Natural killer cell (primary cell): ENCODE results near the gene SESN1. TPM values are rescaled to one million over a fixed set of nuclear protein-coding genes. Genes with fewer than 3 reads are reported as not detected.

Experiments
- ATAC-seq, 3 donors: fragments of 150-1000 bp in 2 of 3; fragments of 200-7000 bp in 1 of 3; cut with Tn5 transposase; 1 replicate in 1 of 3; 2 replicates in 2 of 3; pipeline ENCODE4 v1.10.0; 2021; ENCODE audit warnings: mild to moderate bottlenecking in 2 of 3, moderate library complexity in 2 of 3
- DNase-seq, 2 donors: peaks; one replicate each; pipeline versions ENCODE4 v3.0.0 to v3.0.0-alpha.2; 2013 to 2021; ENCODE audit warnings: mixed read lengths in 1 of 2
- H3K27ac ChIP-seq: one replicate; pipeline ENCODE4 v1.5.1; 2013; ENCODE audit warnings: mild to moderate bottlenecking, low read length
- H3K27me3 ChIP-seq: one replicate; pipeline ENCODE4 v1.6.1; 2013; ENCODE audit warnings: low read length; ENCODE audit not compliant: control insufficient read depth, insufficient read depth
- H3K36me3 ChIP-seq: one replicate; pipeline ENCODE4 v1.6.1; 2013; ENCODE audit warnings: low read length; ENCODE audit not compliant: control insufficient read depth, insufficient read depth
- H3K4me1 ChIP-seq: one replicate; pipeline ENCODE4 v1.6.1; 2013; ENCODE audit warnings: low read length; ENCODE audit not compliant: control insufficient read depth, insufficient read depth
- H3K4me3 ChIP-seq: one replicate; pipeline ENCODE4 v1.5.1; 2013; ENCODE audit warnings: low read length
- H3K9me3 ChIP-seq: one replicate; pipeline ENCODE4 v1.6.1; 2013; ENCODE audit warnings: low read length; ENCODE audit not compliant: control insufficient read depth, insufficient read depth
- H3K27ac Mint-ChIP-seq, 2 donors: one replicate each; pipeline ENCODE4 v1.8.0; 2022; ENCODE audit warnings: mild to moderate bottlenecking in 2 of 2, mixed read lengths in 2 of 2, moderate library complexity in 1 of 2
- H3K27me3 Mint-ChIP-seq, 2 donors: one replicate each; pipeline ENCODE4 v1.8.0; 2022; ENCODE audit warnings: low read depth in 2 of 2, mixed read lengths in 2 of 2
- H3K36me3 Mint-ChIP-seq: one replicate; pipeline ENCODE4 v1.8.0; 2022; ENCODE audit warnings: mixed read lengths
- H3K4me1 Mint-ChIP-seq, 2 donors: one replicate each; pipeline ENCODE4 v1.8.0; 2022; ENCODE audit warnings: mixed read lengths in 2 of 2
- H3K4me3 Mint-ChIP-seq: one replicate; pipeline ENCODE4 v1.8.0; 2022; ENCODE audit warnings: mild to moderate bottlenecking, moderate library complexity, mixed read lengths
- H3K9me3 Mint-ChIP-seq, 2 donors: one replicate each; pipeline ENCODE4 v1.8.0; 2022; ENCODE audit warnings: mixed read lengths in 2 of 2
- CTCF ChIP-seq: fragments of 200-600 bp; IDR thresholded peaks from one replicate; pipeline ENCODE4 v1.8.0; 2022; ENCODE audit warnings: antibody characterized with exemption
- WGBS: methylation state at CpG from one replicate; pipeline ENCODE4 v1.1.7; 2013; ENCODE audit warnings: missing lambda C conversion rate; ENCODE audit not compliant: insufficient coverage; 5-methylcytosine and 5-hydroxymethylcytosine counted together
- intact Hi-C: fragments of 100-400 bp; cut with micrococcal nuclease; formaldehyde crosslinking; loops from one replicate; pipeline ENCODE4 v1.14.2; 2022
- total RNA-seq, 4 donors: library from RNA; stranded (reverse); fragments of 120-200 nt in 1 of 4; gene quantifications; one replicate each; pipeline versions ENCODE4 v1.2.3 to v1.2.4, GENCODE V29; 2013 to 2022

Gene SESN1
- total RNA-seq, 3 donors from 2014 or later (not counting 1 experiment from before 2014, with no cell fraction given) = 52.9 to 106 (median 68.9) TPM

- H3K9me3 ChIP-seq = no peaks in the 10 kb centered on the region
- Mint-ChIP-seq H3K27me3 (no peaks in the 10 kb centered on the region), H3K27ac (peak overlapping the region; percentile 94 to 95)
Observed at GRCh38 chr6:109058620-109059019, 36.0 kb downstream of the SESN1 start.

GRCh38 chr6:109056661-109057060 lies 38.0 kb downstream of the SESN1 start:
- peak overlapping the region; percentile 45 to 69 for H3K27ac Mint-ChIP-seq

More at GRCh38 chr6:109058620-109059019, 36.0 kb downstream of the SESN1 start:
- ATAC-seq (no peak), DNase-seq (no peak)
- no CpG with 5 or more reads among the region's 2 CpGs for WGBS
- Histone ChIP-seq H3K27me3 (no peaks in the 10 kb centered on the region), H3K36me3 (no peaks in the 10 kb centered on the region), H3K27ac (peak overlapping the region; percentile 85), H3K4me1 (peaks cover 13% of the 10 kb centered on the region), H3K4me3 (no peak overlapping the region)
- Mint-ChIP-seq H3K4me1 (peaks cover 37 to 44% of the 10 kb centered on the region in 2 donors), H3K36me3 (no peaks in the 10 kb centered on the region), H3K9me3 (no peaks in the 10 kb centered on the region), H3K4me3 (peak overlapping the region; percentile 22)
- no peak for TF ChIP-seq CTCF
- intact Hi-C loops = loop anchor here (1.0 to 2.0 kb wide), 2 partner anchors 36 to 162 kb away; partner anchors contain the start of genes CEP57L1 and SESN1

GRCh38 chr6:109055771-109056235 lies 38.8 kb downstream of the SESN1 start:
- WGBS = no CpG with 5 or more reads among the region's 1 CpG
- Mint-ChIP-seq H3K9me3 (no peaks in the 10 kb centered on the region), H3K4me3 (no peak overlapping the region), H3K27me3 (no peaks in the 10 kb centered on the region), H3K36me3 (no peaks in the 10 kb centered on the region), H3K4me1 (peaks cover 39 to 40% of the 10 kb centered on the region in 2 donors), H3K27ac (no peak overlapping the region)
- Histone ChIP-seq H3K9me3 (no peaks in the 10 kb centered on the region), H3K36me3 (no peaks in the 10 kb centered on the region), H3K27ac (no peak overlapping the region), H3K27me3 (no peaks in the 10 kb centered on the region), H3K4me3 (no peak overlapping the region), H3K4me1 (peaks cover 5% of the 10 kb centered on the region)
- no peak for TF ChIP-seq CTCF
- intact Hi-C loops = no loop called here
- no peak for ATAC-seq
- no peak for DNase-seq

More at GRCh38 chr6:109056661-109057060, 38.0 kb downstream of the SESN1 start:
- ATAC-seq (no peak), DNase-seq (no peak)
- Mint-ChIP-seq H3K4me3 (no peak overlapping the region), H3K27me3 (no peaks in the 10 kb centered on the region), H3K9me3 (no peaks in the 10 kb centered on the region), H3K36me3 (no peaks in the 10 kb centered on the region), H3K4me1 (peaks cover 37 to 42% of the 10 kb centered on the region in 2 donors)
- no peaks in the 10 kb centered on the region for H3K27me3 ChIP-seq
- H3K36me3 ChIP-seq = no peaks in the 10 kb centered on the region
- TF ChIP-seq CTCF = no peak
- peaks cover 5% of the 10 kb centered on the region for H3K4me1 ChIP-seq
- no peak overlapping the region for H3K4me3 ChIP-seq
- H3K27ac ChIP-seq = no peak overlapping the region
- intact Hi-C loops = no loop called here
- H3K9me3 ChIP-seq = no peaks in the 10 kb centered on the region

- peak overlapping the region in 1 of 2 donors; percentile 2 for H3K27ac Mint-ChIP-seq
- DNase-seq = no peak
- 100% methylated on average over 1 of the region's 2 CpGs for WGBS
- Histone ChIP-seq H3K9me3 (no peaks in the 10 kb centered on the region), H3K27me3 (no peaks in the 10 kb centered on the region), H3K27ac (no peak overlapping the region), H3K4me1 (no peaks in the 10 kb centered on the region), H3K36me3 (no peaks in the 10 kb centered on the region), H3K4me3 (no peak overlapping the region)
- H3K4me1 Mint-ChIP-seq = peaks cover 24 to 31% of the 10 kb centered on the region in 2 donors
- H3K27me3 Mint-ChIP-seq = no peaks in the 10 kb centered on the region
- no peak for ATAC-seq
- no peaks in the 10 kb centered on the region for H3K36me3 Mint-ChIP-seq
- TF ChIP-seq CTCF = no peak
- H3K4me3 Mint-ChIP-seq = no peak overlapping the region
- intact Hi-C loops = no loop called here
- H3K9me3 Mint-ChIP-seq = no peaks in the 10 kb centered on the region
Observed at GRCh38 chr6:109053336-109053735, 41.3 kb downstream of the SESN1 start.
